DOHH2 (cell line): ENCODE measurements around the gene KCTD14.

ENCODE experiments used
- CTCF ChIP-seq: fragments of 200-600 bp; sonication (generic); IDR thresholded peaks from one replicate; pipeline ENCODE4 v1.5.1; 2014; ENCODE audit warnings: antibody characterized with exemption, mild to moderate bottlenecking, low read depth, low read length; ENCODE audit not compliant: poor library complexity, severe bottlenecking
- EZH2phosphoT487 ChIP-seq: fragments of 200-600 bp; sonication (generic); IDR thresholded peaks from 2 replicates; pipeline ENCODE4 v1.6.1; 2017; ENCODE audit warnings: borderline replicate concordance, mild to moderate bottlenecking, antibody characterized with exemption, low read length, moderate library complexity, mixed read lengths

GRCh38 chr11:78061921-78062311 lies 38.8 kb upstream of the KCTD14 start:
- TF ChIP-seq EZH2phosphoT487 (no peak), CTCF (no peak)
